Mesenchymal stem cell (in vitro differentiated cells and primary cell): ENCODE results near the gene ATRNL1.

Experiments
- DNase-seq: peaks from one replicate; pipeline ENCODE4 v3.0.0-alpha.2; 2013
- H2AFZ ChIP-seq: one replicate; pipeline ENCODE4 v1.6.1; 2013; ENCODE audit warnings: low read depth, mild to moderate bottlenecking, control low read depth, inconsistent platforms, low read length, moderate library complexity
- H2AK5ac ChIP-seq: 2 replicates; pipeline ENCODE4 v1.6.1; 2013; ENCODE audit warnings: low read length, moderate library complexity, mild to moderate bottlenecking, inconsistent platforms; ENCODE audit not compliant: severe bottlenecking
- H2BK120ac ChIP-seq: one replicate; pipeline ENCODE4 v1.6.1; 2013; ENCODE audit warnings: low read depth, mild to moderate bottlenecking, inconsistent platforms, low read length, moderate library complexity
- H2BK12ac ChIP-seq, 2 experiments: one replicate each; pipeline ENCODE4 v1.6.1; 2013; ENCODE audit warnings: inconsistent platforms in 2 of 2, low read length in 2 of 2, mild to moderate bottlenecking in 2 of 2, moderate library complexity in 2 of 2, control low read depth in 1 of 2
- H2BK15ac ChIP-seq: one replicate; pipeline ENCODE4 v1.6.1; 2013; ENCODE audit warnings: mild to moderate bottlenecking, low read depth, inconsistent platforms; ENCODE audit not compliant: poor library complexity, severe bottlenecking
- H2BK5ac ChIP-seq: 2 replicates; pipeline ENCODE4 v1.6.1; 2013; ENCODE audit warnings: low read depth, mild to moderate bottlenecking, low read length, control low read depth, inconsistent platforms; ENCODE audit not compliant: poor library complexity, severe bottlenecking
- H3K14ac ChIP-seq, 2 experiments: one replicate each; pipeline ENCODE4 v1.6.1; 2013; ENCODE audit warnings: inconsistent platforms in 2 of 2, low read length in 2 of 2, control low read depth in 1 of 2, mild to moderate bottlenecking in 1 of 2, moderate library complexity in 1 of 2
- H3K18ac ChIP-seq, 2 experiments: one replicate each; pipeline ENCODE4 v1.6.1; 2013; ENCODE audit warnings: inconsistent platforms in 2 of 2, low read length in 2 of 2, control low read depth in 1 of 2, low read depth in 1 of 2, mild to moderate bottlenecking in 1 of 2
- H3K23ac ChIP-seq, 2 experiments: one replicate each; pipeline ENCODE4 v1.6.1; 2013; ENCODE audit warnings: inconsistent platforms in 2 of 2, low read length in 2 of 2, mild to moderate bottlenecking in 2 of 2, moderate library complexity in 2 of 2, control low read depth in 1 of 2
- H3K27ac ChIP-seq: 2 replicates; pipeline ENCODE4 v1.5.1; 2013; ENCODE audit warnings: mild to moderate bottlenecking, moderate library complexity, low read length, control low read depth, inconsistent platforms; ENCODE audit not compliant: poor library complexity, severe bottlenecking
- H3K27me3 ChIP-seq, 2 experiments: 2 replicates each; pipeline versions ENCODE4 v1.6.1 to v1.7.0; 2013; ENCODE audit warnings: low read length in 2 of 2, mild to moderate bottlenecking in 2 of 2, moderate library complexity in 2 of 2, control low read depth in 1 of 2, inconsistent platforms in 1 of 2; ENCODE audit not compliant: control insufficient read depth in 1 of 2, insufficient read depth in 1 of 2
- H3K36me3 ChIP-seq, 2 experiments: 2 replicates each; pipeline versions ENCODE4 v1.6.1 to v1.7.0; 2013; ENCODE audit warnings: low read length in 2 of 2, control low read depth in 1 of 2, inconsistent platforms in 1 of 2, low read depth in 1 of 2, mild to moderate bottlenecking in 1 of 2; ENCODE audit not compliant: insufficient read depth in 2 of 2, control insufficient read depth in 1 of 2
- H3K4ac ChIP-seq, 2 experiments: one replicate each; pipeline ENCODE4 v1.6.1; 2013; ENCODE audit warnings: inconsistent platforms in 2 of 2, low read length in 2 of 2, mild to moderate bottlenecking in 2 of 2, moderate library complexity in 2 of 2, control low read depth in 1 of 2, low read depth in 1 of 2
- H3K4me1 ChIP-seq: 2 replicates; pipeline ENCODE4 v1.6.1; 2013; ENCODE audit warnings: low read depth, low read length, control low read depth; ENCODE audit not compliant: control insufficient read depth, insufficient read depth
- H3K4me2 ChIP-seq: 2 replicates; pipeline ENCODE4 v1.6.1; 2013; ENCODE audit warnings: low read length, mild to moderate bottlenecking, inconsistent platforms; ENCODE audit not compliant: poor library complexity, severe bottlenecking
- H3K4me3 ChIP-seq, 2 experiments: 2 replicates each; pipeline versions ENCODE4 v1.5.1 to v1.7.0; 2013; ENCODE audit warnings: low read length in 2 of 2, mild to moderate bottlenecking in 2 of 2, control low read depth in 1 of 2, low read depth in 1 of 2; ENCODE audit not compliant: insufficient read depth in 1 of 2
- H3K79me1 ChIP-seq: replicated peaks from 2 replicates; pipeline ENCODE4 v1.6.1; 2013; ENCODE audit warnings: mild to moderate bottlenecking, control low read depth, low read length, inconsistent platforms; ENCODE audit not compliant: poor library complexity, severe bottlenecking
- H3K9ac ChIP-seq: 2 replicates; pipeline ENCODE4 v1.7.0; 2013; ENCODE audit warnings: mild to moderate bottlenecking, low read length, moderate library complexity
- H3K9me3 ChIP-seq: 2 replicates; pipeline ENCODE4 v1.7.0; 2013; ENCODE audit warnings: mild to moderate bottlenecking, low read length; ENCODE audit not compliant: control insufficient read depth
- H4K8ac ChIP-seq: one replicate; pipeline ENCODE4 v1.6.1; 2013; ENCODE audit warnings: inconsistent platforms, mild to moderate bottlenecking, low read length, moderate library complexity
- H4K91ac ChIP-seq: one replicate; pipeline ENCODE4 v1.6.1; 2013; ENCODE audit warnings: mild to moderate bottlenecking, low read length, inconsistent platforms
- WGBS: methylation state at CpG from one replicate; pipeline ENCODE4 v1.1.7; 2013; ENCODE audit warnings: mixed read lengths; 5-methylcytosine and 5-hydroxymethylcytosine counted together

Gene ATRNL1

DNA sequence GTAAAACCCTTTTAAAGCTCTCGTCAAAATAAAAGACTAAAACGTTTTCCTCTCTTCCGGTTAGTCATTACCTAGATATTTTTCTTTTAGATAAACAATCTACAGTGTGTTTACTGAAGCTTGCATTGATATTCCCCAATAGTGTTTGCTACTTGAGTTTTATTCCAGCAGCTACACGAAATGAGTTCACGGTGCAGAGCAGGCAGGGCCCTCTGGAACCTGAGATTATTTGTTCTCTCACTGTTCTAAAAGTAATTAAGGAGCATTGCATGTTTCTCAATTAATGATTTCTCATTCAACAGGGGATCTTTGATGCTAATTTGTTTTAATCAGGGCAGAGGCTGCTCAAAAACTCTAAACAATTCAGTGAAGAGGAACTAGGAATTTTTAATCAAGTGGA, 860.1 kb downstream of the ATRNL1 start:
- peaks cover 0 to 4% of the 10 kb centered on the region in 2 experiments for H3K36me3 ChIP-seq

DNA sequence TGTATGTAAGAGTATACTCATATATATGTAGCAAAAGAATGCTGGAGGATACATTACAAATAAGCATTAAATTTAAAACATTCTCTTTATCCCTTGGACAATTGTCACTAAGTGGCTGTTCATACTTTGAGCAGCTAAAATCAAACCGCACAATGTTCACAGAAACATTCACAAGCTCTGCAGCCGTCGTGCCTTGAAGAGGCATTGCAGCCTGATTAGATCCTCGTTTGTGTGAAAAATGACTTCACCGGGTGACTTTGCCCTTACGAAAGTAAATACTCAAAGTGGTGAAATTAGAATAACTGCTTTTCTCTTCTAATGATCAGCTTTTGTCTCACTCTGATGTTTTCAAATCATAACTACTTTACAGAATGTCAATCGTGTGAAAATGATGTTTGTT, 860.8 kb downstream of the ATRNL1 start:
- H3K27me3 ChIP-seq: no peaks in the 10 kb centered on the region
- no peak overlapping the region for H2BK12ac ChIP-seq
- peak; percentile 36 for DNase-seq
- H2BK15ac ChIP-seq: no peak overlapping the region
- H3K4me1 ChIP-seq: peaks cover 5% of the 10 kb centered on the region
- no peak overlapping the region for H3K4ac ChIP-seq
- H4K8ac ChIP-seq: no peak overlapping the region
- no peak overlapping the region for H3K4me3 ChIP-seq
- no peak overlapping the region for H2BK5ac ChIP-seq
- no peaks in the 10 kb centered on the region for H3K9me3 ChIP-seq
- no peak overlapping the region for H2AFZ ChIP-seq
- no peak overlapping the region for H2BK120ac ChIP-seq
- no peak overlapping the region for H3K27ac ChIP-seq
- H3K18ac ChIP-seq: no peak overlapping the region
- WGBS: 50% methylated on average over 3 of the region's 7 CpGs
- peaks cover 0 to 4% of the 10 kb centered on the region in 2 experiments for H3K36me3 ChIP-seq
- no peak overlapping the region for H3K9ac ChIP-seq
- no peak overlapping the region for H4K91ac ChIP-seq
- no peak overlapping the region for H3K4me2 ChIP-seq
- H3K14ac ChIP-seq: no peak overlapping the region
- no peak overlapping the region for H3K23ac ChIP-seq
- H2AK5ac ChIP-seq: no peak overlapping the region
- peaks cover 2% of the 10 kb centered on the region for H3K79me1 ChIP-seq

More for the DNA sequence above, 860.1 kb downstream of the ATRNL1 start:
- no peak overlapping the region for H3K23ac ChIP-seq
- H2BK15ac ChIP-seq: no peak overlapping the region
- H4K8ac ChIP-seq: no peak overlapping the region
- H3K4me3 ChIP-seq: no peak overlapping the region
- H2BK5ac ChIP-seq: no peak overlapping the region
- no peak overlapping the region for H2AFZ ChIP-seq
- H3K18ac ChIP-seq: no peak overlapping the region
- H3K27ac ChIP-seq: no peak overlapping the region
- no peak overlapping the region for H2BK120ac ChIP-seq
- no peak overlapping the region for H3K14ac ChIP-seq
- H2AK5ac ChIP-seq: no peak overlapping the region
- no peak overlapping the region for H3K4ac ChIP-seq
- H3K27me3 ChIP-seq: no peaks in the 10 kb centered on the region
- WGBS: 0% methylated on average over 3 of the region's 5 CpGs
- H2BK12ac ChIP-seq: no peak overlapping the region
- H3K9me3 ChIP-seq: no peaks in the 10 kb centered on the region
- DNase-seq: peak; percentile 60
- H3K4me2 ChIP-seq: peak overlapping the region; percentile 28
- H3K79me1 ChIP-seq: peaks cover 2% of the 10 kb centered on the region
- no peak overlapping the region for H3K9ac ChIP-seq
- no peak overlapping the region for H4K91ac ChIP-seq
- H3K4me1 ChIP-seq: peaks cover 5% of the 10 kb centered on the region

DNA sequence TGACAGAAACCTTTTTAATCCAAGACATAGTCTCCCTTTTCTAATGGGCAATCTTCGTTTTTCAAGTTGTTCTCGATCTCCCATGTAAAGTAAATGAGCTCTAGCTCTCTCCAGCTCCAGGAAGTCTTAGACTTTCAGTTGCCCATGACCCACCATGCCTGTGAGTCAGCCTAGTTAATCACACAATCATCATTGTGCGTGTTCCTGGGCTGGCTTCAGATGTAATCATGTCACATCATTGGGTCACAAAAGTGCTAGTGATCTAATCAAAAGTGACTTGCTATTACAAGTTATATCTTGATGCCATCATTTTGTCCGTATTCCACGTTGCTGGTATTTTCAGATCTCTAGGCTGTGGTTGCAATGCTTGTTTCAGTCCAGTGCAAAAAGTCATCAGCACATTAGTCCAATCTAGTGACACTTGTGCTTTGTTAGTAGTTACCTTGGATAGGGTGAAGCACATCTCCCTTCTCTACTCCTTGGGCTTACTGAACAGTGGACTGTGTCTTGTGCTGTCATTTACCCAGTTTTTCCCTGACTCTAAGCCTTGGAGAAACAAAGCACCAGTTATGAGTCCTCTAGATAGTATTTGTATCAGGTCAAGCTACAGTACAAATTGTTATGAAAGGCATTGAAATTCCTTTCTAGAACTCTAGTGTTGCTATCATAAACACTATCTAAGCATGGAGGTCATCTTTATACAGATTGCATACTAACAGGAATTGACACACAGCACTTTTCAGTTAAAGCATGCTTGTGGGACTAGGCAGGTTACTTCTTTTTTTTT, 863.3 kb downstream of the ATRNL1 start:
- H3K14ac ChIP-seq: no peak overlapping the region
- no peaks in the 10 kb centered on the region for H3K27me3 ChIP-seq
- no peak overlapping the region for H3K27ac ChIP-seq
- H2BK15ac ChIP-seq: no peak overlapping the region
- no peak overlapping the region for H2AFZ ChIP-seq
- peak; percentile 53 for DNase-seq
- no peak overlapping the region for H2BK5ac ChIP-seq
- no peak overlapping the region for H2AK5ac ChIP-seq
- WGBS: 83% methylated on average over 5 of the region's 5 CpGs
- no peak overlapping the region for H4K8ac ChIP-seq
- no peak overlapping the region for H4K91ac ChIP-seq
- no peaks in the 10 kb centered on the region for H3K9me3 ChIP-seq
- H2BK12ac ChIP-seq: no peak overlapping the region
- no peaks in the 10 kb centered on the region for H3K79me1 ChIP-seq
- no peak overlapping the region for H3K23ac ChIP-seq
- H3K4me2 ChIP-seq: no peak overlapping the region
- H3K4me3 ChIP-seq: no peak overlapping the region
- H3K36me3 ChIP-seq: no peaks in the 10 kb centered on the region
- no peaks in the 10 kb centered on the region for H3K4me1 ChIP-seq
- H2BK120ac ChIP-seq: no peak overlapping the region
- H3K4ac ChIP-seq: no peak overlapping the region
- H3K9ac ChIP-seq: no peak overlapping the region
- no peak overlapping the region for H3K18ac ChIP-seq

DNA sequence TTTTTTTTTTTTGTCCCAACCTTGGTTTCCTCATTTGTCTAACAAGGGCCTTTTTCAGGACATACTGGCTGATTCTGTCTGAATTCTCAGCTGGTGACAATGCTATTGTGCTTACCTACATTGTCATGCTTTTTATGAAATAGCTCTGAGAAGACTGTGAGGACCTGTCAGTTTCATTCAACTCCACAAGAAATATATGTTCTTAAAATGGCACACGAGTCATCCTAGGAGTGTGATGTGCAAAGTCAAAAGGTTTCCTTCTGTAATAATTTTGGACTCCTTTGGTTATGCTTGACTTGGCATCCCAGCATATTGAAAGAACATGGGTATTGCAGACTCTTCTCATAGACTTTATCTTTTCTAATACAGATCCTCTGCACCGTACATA, 863.8 kb downstream of the ATRNL1 start:
- Histone ChIP-seq H3K23ac (no peak overlapping the region), H3K4me1 (no peaks in the 10 kb centered on the region), H2BK120ac (no peak overlapping the region), H3K4me3 (no peak overlapping the region), H2BK12ac (no peak overlapping the region), H3K4ac (no peak overlapping the region), H3K9me3 (no peaks in the 10 kb centered on the region), H3K9ac (no peak overlapping the region), H3K18ac (no peak overlapping the region), H3K4me2 (no peak overlapping the region), H4K91ac (no peak overlapping the region), H3K79me1 (no peaks in the 10 kb centered on the region), H2AFZ (no peak overlapping the region), H3K36me3 (no peaks in the 10 kb centered on the region), H2BK5ac (no peak overlapping the region), H4K8ac (no peak overlapping the region), H3K27me3 (no peaks in the 10 kb centered on the region), H3K27ac (no peak overlapping the region), H2BK15ac (no peak overlapping the region), H2AK5ac (no peak overlapping the region), H3K14ac (no peak overlapping the region)
- WGBS: 79% methylated on average over 2 of the region's 2 CpGs
- DNase-seq: no peak
